HG03457 (cell line): ENCODE measurements around the gene CALCOCO1.

Experiments used
- ATAC-seq: cut with Tn5 transposase; IDR thresholded peaks from one replicate; pipeline ENCODE4 v1.9.1; 2021; ENCODE audit warnings: moderate number of reproducible peaks; ENCODE audit not compliant: unreplicated experiment

CALCOCO1 gene

DNA sequence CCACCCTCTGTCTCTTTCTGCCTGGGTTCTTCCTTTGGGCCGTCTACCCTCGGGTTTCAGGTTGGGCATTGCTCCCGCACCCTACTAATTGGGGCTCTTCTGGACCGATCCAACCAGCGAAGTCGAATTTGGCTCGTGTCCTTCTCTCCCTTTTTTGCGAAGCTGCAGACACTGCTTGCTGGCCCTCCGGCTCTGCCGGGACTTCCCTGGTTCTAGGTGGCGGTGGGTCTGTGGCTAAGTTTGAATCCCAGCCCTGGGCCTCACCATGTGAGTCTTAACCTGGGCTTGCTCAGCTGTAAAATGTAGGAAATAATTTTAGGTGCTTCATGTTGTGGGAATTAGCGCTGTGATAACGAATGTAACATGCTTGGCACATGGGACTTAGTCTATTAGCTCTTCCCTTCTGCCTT is 24.9 kb upstream of the CALCOCO1 start:
- no peak for ATAC-seq

DNA sequence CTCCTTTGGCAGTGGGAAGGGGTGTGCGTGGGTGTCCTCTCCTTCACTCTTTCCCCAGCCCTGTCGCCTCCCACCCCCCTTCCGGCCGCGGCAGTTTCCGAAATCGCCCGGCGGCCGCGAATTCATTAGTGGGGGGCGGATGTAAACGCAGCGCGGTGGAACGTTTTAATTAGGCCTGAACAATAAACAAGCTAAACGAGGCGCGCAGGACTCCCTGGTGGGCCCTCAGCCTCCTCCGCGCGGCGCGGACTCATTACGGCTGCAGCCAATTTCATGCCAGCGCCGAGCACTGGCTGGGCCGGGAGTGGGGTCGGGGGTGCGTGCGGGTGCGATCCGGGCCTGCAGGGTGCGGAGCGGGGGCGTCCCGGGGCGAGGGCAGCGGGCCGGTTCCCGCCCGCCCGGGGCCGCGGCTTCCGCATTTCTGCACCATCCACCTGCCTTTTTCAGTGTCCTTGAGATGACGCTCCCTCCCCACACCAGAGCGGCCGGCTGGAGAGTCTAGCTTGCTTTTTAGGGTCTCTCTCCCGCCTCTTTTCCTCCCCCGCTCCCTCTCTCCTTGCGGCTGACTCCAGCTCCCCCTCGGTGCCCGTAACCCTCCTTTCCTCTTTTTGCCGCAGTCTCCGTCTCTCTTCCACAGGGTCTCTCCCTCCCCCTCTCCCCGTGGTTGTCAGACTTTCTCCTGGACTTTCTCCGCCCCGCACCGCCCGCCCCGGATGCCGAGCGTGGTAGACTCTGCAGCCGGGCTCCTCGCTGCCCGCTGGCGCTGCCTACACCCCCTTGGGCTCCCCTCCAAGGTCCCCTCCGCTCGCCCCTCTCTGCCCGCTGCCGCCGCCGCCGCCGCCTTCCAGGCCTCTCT is 24.3 kb upstream of the CALCOCO1 start, which contains the start of gene CISTR:
CISTR (minus strand) TSS at position 644 of the 856 bp plus-strand sequence.
- no peak for ATAC-seq

DNA sequence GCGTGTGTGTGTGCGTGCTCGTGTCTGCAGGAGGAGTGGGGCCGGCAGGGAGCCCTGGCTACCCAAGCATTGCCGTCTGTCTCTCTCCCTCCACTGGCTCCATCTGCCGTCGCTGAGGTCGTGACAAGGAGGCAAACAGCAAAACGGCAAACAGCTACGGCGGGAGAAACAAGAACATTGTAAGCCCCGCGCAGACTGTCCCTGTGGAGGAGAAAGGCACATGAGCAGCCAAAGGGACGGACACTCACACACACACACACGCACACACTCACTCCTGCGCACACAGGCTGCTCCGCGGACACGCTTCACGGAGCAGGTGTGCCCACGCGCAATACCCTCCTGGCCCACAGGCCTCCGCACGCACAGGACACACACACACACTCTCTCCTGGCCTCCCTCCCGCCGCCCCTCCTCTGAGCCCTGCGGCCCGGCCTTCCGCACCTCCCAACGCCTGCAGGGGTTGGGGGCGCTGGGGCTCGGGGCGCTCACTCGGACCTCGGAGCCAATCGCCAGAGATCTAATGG is 23.6 kb upstream of the CALCOCO1 start:
- ATAC-seq: no peak

DNA sequence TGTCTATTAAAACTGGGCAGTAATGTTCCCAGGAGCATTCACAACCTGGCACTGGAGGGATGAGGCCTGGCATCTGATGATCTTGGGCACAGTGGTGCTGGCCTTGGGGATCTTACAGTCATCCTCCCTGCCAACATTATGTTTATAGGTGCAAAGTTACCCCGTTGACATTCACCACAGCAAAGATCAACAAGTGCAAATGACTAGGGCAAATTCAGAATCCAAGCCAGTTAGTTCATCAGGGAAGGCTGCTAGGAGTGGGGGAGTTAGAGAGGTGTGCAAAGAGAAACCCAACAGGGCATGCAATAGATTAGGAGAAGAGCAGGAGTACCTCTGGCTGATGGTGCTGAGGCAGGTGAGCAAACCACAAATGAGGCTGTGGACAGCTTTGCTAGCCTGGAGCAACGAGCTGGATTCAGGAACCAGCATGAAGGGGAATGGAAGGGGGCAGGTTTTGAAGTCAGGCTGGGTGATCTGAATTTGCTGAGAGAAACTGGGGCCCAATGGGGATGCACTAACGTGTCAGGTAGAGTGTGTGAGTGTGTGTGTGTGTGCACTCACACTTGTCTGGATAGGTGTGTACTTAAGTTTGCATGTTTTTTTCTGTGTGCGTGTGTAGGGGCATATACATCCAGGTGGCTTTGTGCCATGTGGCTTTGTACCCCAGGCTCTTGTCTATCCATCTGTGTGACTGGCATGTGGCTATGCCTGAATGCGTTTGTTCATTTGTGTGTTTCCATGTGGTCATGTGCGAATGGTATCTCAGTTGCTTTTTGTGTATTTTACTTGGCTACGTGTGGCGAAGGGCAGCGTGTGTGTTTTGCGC is 22.9 kb upstream of the CALCOCO1 start:
- ATAC-seq: no peak

DNA sequence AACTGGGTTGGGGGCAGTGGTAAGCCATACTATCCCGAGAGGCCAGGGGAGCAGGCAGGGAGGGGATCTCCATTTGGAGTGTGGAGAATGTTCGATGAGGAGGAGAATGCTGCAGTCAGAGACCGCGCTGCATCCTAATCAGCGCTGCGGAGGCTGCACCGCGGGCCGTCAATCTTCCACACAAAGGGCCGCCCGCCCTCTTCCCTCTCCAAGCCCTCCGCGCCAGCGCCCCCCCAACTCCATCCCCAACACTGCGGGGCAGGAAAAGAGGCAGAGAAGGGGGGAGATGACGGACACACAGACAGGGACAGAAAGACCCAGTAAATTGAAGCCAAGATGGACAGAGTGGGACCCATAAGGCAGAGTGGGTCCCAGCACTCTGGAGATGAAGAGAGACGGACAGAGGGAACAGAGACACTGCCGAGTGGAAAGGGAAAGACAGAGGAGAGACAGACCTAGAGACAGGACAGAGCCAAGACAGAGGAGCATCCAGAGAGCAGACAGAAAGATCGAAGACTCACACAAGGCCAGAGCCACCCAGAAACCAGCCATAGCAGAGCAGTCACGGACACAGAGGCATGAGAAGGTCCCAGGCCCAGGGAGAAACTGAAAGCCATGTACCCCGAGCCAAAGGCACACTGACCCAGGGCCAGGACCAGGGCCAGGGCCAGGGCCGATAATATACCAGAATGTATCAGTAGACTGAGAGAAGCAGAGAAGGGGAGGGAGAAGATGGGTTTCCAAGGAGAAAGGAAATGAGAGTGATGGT is 21.0 kb upstream of the CALCOCO1 start:
- ATAC-seq: no peak

DNA sequence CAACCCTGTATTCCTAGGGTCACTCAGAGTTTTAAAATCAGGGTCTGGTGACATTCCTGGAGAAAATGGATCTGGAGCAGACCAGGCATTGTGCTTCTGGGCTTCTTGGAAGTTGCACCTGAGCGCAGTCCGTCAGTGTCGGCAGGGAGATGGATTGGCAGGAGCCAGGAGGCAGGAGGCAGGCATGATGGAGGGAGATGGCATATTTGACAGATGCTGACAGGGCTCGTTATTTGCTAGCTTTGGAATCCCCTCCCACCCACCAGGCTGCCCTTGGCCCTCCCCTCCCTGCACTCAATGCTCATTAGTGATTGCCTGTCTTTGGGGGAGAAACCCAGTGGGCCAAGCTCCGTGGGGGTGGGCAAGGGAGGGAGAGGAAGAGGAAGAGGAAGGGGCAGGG is 19.8 kb upstream of the CALCOCO1 start:
- no peak for ATAC-seq

DNA sequence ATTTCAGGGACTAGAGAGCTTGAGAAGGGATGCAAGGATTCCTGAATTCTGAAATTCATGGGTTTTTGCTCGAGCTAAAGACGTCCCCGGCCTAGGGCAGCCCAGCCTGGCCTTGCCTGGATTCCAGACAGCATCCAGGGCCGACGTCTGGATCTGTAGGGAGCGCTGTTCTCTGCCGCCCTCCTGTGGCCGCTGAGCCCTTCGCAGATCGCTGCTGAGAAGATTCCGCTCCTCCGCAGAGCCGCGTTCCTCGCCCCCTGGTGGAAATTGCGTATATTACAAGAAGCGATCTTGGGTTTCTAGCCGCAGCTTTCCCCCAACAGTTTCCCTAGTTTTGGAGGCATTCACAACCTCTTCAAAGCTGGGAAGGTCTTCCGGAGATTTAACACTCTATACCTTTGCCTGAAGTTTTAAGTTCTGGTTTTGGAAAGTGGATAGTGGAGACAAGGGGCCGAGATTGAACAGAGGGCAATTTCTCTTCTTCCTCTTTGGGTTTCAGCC is 19.4 kb upstream of the CALCOCO1 start:
- no peak for ATAC-seq

DNA sequence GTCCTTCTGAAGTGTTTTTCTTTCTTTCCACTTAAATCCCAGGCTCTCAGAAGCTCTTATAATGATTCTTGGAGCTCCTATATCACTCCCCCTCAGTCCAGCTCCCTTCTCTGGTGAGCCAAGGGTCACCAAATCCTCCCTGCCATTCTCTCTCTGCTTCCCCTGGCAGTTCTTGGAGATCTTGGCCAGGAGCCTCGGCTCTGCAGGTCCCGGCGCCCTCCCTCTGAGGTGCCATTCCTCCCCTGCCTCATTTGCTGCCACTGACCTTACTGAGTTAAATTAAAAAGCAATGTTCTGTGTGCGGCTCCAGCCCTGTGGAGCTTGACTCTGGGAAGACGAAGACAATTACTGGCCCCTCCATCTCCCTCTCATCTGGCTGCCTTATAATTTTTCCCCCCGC is 17.5 kb upstream of the CALCOCO1 start:
- no peak for ATAC-seq

DNA sequence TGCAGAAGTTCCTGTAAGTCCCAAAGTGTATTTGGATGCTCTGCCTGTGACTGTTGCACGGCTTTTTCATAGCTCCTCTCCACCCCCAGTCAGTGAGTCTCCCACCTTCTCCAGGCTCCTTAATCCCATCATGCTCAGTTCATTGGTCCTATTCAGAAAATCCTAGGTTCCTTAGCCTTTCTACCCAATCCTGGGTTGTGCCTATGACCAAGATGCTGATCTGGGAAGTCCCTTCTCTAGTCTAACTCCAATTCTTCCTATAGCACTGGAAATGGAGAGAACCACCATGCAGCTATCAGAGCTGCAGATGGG is 16.8 kb upstream of the CALCOCO1 start:
- ATAC-seq: no peak

DNA sequence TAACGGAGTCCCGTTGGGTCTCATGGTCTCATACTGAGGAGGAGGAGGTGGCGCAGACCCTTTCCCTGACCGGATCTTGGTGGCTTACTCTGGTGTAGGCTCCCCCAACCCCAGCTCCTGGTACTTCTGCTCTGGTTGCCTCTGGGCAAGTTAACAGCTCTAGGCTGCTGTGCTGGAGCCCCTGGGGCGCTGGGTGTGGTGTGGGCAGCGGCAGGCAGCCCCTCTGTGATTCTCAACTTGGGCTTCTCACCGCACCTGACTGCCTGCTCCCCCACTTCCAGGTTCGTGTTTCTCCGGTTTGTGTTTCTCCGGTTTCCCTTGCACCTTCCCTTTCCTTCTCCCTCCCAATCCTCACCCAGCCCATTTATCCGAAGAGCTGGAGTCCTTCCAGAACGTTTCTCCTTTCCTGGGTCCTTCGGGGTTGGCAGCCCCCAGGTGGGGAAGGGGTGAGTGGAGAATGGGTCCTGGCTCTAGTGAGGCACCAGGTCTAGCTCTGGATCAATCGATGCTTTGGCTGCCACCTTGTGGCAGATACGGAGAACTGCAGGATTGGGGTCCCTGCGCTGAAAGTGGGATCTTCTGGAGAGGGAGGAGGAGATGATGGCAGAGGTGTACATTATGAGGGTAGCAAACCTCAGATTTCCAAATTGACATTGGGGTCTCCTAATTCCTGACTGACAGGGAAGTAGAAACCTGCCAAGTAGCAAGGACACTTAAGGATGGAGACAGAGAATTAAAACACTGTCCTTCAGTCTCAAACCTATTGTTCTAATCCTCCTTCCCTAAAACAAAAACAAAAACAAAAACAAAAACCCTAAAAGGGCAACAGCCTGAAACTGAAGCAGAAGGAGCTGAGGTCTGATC is 16.2 kb upstream of the CALCOCO1 start:
- no peak for ATAC-seq

DNA sequence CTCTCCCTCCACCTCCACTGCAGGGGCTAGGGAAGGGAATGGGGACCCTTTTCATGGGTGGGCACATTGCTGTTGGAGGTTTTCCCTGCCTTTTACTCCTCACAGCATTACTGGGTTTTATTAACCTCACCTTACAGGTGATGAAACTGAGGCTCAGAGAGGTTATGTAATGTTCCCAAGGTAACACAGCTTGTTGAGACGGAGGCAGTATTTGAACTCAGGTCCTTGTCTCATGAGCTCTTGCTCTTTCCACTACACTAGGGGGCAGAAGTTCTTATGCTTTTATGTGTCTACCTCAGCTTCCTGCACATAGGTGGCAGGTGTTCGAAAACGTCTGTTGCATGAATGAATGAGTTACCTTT is 12.9 kb upstream of the CALCOCO1 start:
- ATAC-seq: no peak

DNA sequence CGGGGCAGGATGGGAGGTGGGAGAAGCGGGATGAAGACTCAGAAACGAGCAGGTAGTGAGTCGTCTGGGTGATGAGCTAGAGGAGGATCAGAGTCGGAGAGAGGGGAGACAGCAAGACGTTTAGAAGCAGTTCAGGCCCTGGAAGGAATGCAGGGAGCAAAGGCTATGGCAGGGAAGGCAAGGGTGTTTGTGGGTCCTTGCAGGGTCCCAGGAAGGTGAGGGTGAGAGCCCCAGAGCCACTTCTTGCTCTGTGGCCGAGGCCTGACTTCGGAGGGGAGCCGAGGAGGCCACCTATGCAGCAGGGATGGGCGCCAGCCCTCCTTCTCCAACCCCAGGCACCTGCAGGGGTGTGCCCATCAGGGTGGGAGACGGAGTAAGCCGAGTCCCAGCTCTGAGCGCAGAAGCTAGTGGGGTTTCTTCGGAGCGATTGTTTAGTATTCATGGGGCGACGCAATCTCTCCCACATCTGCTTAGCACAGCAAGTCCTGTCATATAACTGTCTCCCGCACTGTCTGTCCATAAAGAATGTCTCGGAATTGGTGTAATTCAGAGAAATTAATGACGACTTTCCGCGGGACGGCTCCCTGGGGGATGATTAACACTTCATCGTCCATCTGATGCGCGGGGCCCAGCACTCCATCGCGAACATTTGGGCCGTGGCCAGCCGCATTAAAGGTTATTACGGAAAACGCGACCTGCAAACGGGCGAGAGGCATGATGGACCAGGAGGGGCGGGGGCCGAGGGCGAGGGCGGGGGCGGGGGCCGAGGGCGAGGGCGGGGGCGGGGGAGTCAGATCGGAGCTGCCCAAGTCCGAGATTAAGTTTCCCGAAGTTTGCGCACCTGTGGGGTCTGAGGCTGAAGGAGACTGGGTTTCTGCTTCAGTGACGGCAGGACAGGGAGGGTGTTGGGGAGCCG is 12.2 kb upstream of the CALCOCO1 start:
- ATAC-seq: no peak

DNA sequence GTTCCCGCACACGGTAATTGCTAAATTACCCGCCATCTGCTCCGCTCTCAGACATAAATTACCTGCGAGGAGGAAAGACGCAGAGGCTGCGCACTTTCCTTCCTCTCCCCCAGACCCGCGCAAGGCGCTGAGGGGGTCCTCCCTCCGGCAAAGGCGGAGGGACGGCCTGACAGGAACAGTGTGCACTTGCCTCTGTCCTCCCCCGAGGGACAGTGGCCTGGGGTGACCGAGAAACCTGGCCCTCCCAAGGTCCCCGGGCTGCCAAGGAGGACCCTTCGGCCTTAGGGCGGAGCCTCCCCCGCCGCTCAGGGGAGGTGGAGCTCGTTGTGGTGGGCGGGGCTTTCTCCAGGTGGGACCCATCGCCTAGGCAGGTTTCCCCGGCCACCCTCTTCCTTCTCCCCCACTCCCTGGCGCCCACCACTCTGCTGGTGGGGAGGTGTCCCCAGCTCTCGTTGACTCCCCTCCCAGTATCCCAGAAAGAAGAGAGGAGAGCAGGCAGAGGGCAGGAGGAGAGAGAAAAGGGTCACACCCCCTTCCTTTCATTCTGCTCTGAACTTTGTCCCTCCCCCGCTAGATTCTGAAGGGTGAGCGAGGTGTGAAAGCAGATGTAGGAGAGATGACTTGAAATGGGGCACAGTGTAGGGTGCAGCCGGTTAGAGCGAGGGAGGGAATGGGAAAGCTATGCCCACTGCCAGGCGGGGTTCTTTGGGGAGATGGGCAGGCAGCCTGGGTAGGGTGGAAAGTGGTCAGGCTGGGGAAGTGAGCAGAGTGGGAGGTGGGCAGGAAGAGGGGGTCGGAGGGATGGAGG is 11.4 kb upstream of the CALCOCO1 start:
- no peak for ATAC-seq

DNA sequence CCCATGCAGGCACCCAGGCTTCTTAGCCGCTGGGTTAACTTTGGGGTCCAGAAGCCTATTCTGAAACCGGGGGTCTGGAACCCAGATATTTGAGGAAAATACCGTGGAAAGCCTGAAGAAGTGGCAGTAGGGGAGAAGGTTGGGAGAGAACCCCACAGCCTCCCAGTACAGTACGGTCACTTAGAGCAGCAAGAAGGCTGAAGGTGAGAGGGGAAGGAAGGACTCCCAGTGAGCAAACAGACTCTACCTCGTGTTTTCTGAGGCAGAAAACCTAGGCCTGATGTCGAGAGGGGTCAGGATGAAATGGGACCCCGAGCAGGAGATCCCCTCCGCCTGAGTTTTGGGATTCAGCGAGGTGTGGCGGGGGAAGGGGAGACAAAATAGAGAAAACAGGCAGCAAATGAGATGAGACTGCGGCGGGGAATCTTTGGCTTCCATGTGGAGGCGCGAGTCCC is 10.7 kb upstream of the CALCOCO1 start:
- no peak for ATAC-seq

DNA sequence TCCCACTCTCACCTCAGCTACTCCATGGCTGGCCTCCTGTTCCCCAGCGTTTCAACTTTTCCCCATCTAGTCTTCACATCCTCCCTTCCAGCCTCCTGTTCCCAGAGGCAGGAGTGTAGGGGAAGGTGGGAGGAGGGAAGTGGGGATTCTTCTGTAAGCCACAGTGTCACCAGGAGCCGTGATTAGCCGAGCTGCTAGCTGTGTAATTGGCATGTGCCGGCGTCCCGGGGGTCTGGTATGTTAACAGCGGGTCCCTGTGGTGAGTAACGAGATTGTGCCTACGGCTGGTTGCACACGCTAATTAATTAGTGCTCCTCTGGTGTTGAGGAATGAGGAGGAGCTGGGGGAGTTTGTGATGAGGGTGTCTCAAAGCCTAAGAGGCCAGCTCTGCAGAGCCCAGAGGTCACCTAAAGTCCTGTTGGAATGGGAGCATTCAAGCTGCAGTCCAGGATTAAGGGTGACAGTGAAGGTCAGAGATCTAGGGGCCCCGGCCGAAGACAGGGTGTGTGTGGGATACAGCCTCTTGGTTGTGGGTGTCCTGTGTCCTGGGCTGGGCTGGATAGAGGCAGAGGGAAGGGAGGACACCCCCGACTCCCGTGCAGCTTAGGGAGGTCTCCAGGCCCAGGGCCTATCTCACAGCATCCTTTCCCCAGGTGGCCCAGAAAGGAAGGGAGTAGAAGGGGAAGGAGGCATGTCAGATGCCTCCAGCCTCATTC is 10.0 kb upstream of the CALCOCO1 start:
- ATAC-seq: no peak

DNA sequence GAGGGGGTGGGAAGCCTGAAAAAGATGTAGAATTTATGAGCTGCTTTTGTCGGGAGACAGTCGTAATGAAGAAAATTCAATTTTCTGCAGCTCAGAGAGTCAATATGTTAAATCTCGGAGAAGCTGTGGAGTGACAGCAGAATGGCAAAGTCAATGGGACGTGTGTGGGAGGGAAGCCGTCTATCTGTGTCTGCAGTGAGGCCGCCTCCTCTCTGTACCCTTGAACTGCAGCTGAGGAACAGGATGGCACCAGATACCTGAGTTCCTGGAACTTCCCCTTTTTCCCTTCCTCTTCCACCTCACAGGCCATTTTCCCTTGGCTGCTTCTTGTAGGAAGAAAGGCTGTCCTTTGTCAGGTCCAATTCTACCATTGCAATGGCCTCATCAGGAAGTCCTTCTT is 9.3 kb upstream of the CALCOCO1 start:
- ATAC-seq: no peak

DNA sequence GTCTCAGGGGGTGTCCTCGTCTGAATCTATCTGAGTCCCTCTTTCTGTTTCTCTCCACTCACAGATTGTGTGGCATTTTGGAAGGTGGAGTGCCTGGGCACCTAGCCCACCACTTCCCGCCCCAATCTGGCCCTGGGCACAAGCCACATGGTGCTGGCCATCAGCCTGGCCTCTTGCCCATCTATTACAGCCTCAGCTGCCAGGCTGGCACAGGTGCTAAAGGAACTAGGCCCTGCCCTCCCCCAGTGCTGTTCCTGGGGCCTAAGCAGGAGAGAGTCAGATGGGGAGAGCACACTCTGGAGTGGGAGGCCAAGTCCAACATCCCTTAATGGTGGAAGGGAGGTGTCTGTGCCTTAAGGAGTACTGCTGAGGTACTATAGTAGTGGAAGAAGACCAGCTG is 8.3 kb upstream of the CALCOCO1 start:
- no peak for ATAC-seq

DNA sequence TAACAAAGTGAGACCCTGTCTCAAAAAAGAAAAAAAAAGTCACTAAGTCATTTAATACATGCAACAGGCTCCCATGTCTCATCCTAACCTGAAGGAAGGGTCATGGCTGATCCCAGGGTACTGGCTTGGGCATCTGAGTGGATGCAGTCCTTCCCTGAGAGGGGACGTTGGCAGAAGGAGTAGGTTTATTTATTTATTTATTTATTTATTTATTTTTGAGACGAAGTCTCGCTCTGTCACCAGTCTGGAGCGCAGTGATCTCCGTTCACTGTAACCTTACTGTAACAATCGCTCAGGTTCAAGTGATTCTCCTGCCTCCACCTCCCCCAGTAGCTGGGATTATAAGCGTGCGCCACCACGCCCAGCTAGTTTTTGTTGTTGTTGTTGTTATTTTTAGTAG is 7.2 kb upstream of the CALCOCO1 start:
- no peak for ATAC-seq
